LoVo (cell line): ENCODE results near the gene TSPAN9.

Source experiments
- DNase-seq: peaks from one replicate; pipeline ENCODE4 v3.0.0-alpha.2; 2016; ENCODE audit warnings: low spot score

Gene TSPAN9

DNA sequence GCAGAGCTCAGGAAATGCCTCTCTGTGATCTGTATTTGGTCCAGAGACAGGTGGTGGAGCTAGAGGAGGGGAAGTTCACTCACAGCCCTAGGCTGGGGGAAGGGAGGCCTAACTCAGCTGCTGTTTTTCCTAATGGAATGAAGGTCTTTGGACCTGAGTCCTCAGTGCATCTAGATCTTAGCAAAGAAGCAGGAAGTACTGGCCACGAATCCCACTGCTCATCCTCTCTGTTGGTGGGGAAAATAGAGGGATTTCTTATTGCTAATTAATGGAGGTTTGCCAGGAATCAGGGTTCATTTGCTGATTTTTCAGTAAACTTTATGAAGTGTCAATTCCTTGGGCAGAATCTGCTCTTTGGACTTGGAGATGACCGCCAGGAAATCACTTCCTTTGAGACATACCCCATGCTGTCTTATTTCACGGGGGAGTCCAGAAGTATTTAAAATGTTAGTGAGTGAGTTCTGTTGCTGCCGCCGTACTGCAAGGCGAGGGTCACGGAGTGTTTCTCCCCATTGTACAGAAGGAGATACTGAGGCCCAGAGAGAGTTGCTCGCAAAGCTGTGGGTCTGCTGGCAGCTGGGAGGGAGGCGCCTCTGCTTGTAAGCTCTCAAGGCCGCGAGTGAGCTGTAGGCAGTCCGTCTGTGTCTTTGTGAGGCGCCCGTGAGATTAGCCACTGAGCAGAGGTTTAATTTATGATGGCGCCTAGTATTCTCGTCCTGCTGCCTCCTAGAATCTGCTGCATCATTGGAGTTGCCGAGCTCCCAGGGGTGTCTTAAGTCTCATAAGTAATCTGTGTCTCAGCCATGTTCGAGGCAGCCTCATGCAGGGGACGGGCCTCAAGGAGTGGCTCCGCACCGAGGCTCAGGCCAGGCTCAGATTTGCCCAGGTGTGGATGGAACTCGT is 88.2 kb downstream of the TSPAN9 start:
- DNase-seq, result no peak

DNA sequence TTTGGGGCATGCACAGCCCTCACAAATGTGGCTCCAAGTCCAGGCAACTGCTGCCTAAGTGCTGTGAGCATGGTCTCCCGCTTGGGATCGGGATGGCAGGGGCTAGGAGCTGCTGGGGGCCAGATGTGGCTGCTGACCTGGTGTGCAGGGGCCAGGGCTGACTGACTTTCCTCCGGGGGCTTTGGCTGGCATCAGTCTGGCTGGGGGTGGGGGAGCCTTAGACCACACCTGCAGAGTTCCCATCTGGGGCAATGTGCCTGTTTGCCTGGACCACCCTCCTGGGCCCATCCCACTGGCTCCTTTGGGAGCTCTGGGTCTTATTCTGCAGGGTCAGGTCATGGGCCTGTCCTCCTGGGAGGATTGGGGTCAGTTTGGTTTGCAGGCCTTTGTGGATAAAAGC is 90.5 kb downstream of the TSPAN9 start:
- DNase-seq, result no peak

DNA sequence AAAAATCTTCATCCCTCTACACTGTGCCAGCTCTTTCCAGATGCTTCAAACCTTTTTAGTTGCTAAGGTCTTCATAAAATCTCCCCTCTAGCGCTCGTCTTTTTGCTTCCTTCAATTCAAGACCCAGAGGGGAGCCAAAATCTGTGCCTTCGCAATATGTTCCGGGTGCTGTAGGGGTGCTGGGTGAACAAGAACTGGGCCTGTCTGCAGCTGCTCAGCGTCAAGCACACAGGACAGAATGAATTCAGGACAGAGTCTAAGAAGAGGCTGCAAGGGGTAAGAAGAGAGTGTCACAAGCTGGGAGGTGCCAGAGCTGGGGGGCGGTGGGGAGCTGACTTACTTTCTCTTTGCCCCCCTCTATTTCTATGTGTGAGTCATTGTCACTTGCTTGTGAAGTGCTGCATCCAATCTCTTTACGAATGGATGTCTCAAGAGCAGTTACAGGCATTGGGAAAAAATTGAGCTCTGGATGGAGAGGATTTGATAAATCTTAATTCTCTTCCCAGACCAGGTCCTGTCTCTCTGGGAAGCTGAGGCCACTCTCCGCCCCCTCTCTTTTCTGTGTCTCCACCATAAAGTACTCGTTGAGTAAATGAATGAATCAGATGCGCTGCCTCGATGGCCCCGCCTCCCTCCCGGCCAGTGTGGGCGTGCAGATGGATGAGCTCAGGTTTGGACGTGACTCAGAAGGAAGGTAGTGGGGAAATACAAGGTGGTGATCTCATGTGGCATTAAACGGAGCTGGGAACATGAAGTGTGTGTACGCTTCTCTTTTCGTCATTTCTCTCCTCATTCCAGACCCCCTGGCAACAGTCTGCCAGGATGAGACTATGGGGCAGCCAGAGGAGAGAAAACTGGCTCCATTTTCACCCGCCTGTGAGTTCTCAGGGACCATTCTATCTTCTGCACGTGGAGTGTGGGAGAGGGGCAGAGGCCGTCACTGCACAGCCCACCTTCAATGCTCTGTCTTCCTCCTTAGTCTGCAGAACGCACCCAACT is 91.3 kb downstream of the TSPAN9 start:
- DNase-seq, result peak; percentile 62

- no peak for DNase-seq
Observed at GRCh38 chr12:3170423-3171194, 93.4 kb downstream of the TSPAN9 start.

DNA sequence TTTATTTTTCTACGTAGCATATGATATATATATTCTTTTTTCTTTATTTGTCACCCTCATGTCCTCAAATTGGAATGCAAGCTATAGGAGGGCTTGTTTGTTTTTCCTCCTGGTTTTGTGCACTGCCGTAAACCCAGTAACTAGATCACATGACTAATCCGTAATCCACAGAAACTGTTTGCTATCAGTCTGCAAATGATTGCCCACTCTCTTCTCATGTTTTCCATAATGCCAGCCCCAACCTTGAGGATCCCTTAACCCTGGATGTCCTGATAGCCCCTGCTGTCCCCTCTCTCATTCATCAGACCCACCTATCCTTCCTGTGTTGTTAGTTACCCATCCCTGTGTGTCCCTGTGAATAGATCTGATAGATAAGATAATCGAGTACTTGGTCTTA is 94.0 kb downstream of the TSPAN9 start:
- no peak for DNase-seq

GRCh38 chr12:3172124-3173007 is 95.2 kb downstream of the TSPAN9 start:
- no peak for DNase-seq

GRCh38 chr12:3173008-3173553 is 95.9 kb downstream of the TSPAN9 start:
- DNase-seq, result no peak

DNA sequence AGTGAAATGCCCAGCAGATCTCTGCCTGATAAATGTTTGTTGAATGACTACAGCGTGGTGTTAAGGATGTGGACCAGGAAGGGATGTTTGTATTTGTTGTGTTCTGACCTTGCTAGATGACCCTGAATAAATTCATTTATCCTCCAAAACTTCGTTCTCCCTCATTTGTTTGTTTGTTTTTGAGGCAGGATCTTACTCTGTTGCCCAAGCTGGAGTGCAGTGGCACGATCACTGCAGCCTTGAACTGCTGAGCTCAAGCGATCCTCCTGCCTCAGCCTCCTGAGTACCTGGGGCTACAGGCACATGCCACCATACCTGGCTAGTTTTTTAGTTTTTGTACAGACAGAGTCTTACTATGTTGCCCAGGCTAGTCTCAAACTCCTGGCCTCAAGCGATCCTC is 96.7 kb downstream of the TSPAN9 start:
- no peak for DNase-seq

DNA sequence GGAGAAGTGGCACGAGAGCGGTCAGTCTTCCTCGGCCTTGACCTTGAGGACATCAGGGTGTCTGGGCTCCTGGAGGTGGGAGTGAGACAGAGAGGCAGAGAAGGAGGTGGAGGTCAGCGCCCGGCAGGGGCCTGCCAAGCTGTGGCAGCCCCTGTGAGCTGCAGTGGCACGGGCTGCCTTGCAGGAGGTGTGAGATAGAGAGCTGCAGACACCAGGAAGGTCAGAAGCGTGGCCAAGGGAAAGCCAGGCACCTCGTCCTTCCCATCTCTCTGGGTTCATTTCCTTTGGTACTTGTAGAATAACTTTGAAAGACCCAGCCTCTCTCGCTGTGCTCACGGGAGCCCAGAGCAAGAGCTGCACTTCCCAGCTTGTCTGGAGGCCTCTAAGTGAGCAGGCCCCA is 98.1 kb downstream of the TSPAN9 start:
- no peak for DNase-seq

DNA sequence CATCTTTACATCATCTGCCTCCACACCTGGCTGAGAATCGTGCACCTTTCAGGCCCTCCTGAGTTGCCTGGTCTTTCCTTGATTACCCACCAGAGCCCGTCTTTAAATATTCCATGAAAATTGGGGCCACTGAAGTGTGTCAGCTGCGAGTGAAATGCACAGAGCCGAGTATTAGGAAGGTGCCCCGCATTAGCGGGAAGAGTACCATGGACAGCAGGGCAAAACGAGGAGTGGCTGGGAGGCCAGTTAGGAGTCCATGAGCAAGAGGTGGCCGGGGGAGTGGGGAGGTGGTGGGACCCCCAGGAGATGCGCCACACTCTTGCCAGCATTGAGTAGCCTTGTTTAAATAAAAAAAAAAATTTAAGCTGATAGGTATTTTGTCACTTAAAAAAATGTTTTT is 99.6 kb downstream of the TSPAN9 start:
- no peak for DNase-seq

- no peak for DNase-seq
Observed at GRCh38 chr12:3177778-3178425, 100.7 kb downstream of the TSPAN9 start.

GRCh38 chr12:3178671-3179313 is 101.6 kb downstream of the TSPAN9 start:
- DNase-seq, result no peak

DNA sequence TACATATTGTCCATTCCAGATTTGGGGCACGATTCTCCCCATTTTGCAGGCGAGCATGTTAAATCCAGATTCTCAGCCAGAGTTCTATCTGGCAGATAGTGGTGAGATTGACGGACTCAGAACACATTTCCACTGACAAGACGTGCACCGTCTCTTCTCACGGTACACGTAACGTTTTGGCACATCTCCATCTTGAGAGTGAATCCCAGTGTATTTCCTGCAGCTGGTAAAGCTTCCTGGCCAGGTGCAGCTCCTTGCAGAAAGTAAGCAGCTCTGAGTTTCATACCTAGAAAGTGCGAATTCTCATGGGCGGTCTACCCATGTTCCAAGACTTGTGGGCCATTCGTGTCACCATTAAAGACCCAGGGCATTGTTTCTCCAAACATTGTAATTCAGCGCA is 102.6 kb downstream of the TSPAN9 start:
- DNase-seq, result no peak

- no peak for DNase-seq
Observed at GRCh38 chr12:3182426-3182825, 105.2 kb downstream of the TSPAN9 start.

DNA sequence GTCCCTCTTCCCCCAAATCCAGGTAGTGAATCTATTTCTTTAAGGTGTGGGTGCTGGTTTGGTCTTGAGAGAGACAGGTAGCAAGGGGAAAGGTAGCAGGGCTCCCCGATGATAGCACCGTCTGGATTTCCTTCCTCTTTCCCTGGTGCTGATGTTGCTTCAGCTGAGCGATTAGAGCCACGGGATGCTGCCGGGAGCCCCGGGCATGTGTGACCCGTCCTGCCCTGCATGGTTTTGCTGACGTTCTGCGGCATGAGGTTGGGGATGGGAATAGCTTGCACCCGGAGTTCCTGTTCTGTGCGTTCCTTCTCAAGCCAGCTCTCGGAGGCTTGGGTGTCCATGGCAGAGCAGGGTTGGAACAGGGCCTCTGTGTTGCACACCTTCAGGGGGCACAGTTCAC is 107.3 kb downstream of the TSPAN9 start:
- DNase-seq, result no peak

- no peak for DNase-seq
Observed at GRCh38 chr12:3185260-3185870, 108.2 kb downstream of the TSPAN9 start.

GRCh38 chr12:3186546-3187215 is 109.5 kb downstream of the TSPAN9 start:
- no peak for DNase-seq
